Upper lobe of right lung (tissue), 1 donor: ENCODE results near the gene AFDN. TPM values are rescaled to one million over a fixed set of nuclear protein-coding genes. Genes with fewer than 3 reads are reported as not detected.
"Not testable (repeated sequence)": the region's sequence is repeated elsewhere in the genome, so short reads cannot be mapped to it uniquely, and the experiment has no call there.

Experiments used
- ATAC-seq: fragments of 200-7000 bp; cut with Tn5 transposase; one replicate; pipeline ENCODE4 v1.9.1; 2020; ENCODE audit warnings: mild to moderate bottlenecking, moderate library complexity
- DNase-seq: peaks from one replicate; pipeline ENCODE4 v3.0.0-alpha.2; 2020
- H3K27ac ChIP-seq: fragments of 200-600 bp; one replicate; pipeline ENCODE4 v1.8.0; 2022
- H3K27me3 ChIP-seq: fragments of 200-600 bp; one replicate; pipeline ENCODE4 v1.8.0; 2022; ENCODE audit warnings: mild to moderate bottlenecking
- H3K36me3 ChIP-seq: fragments of 200-600 bp; one replicate; pipeline ENCODE4 v1.8.0; 2022
- H3K4me1 ChIP-seq: fragments of 200-600 bp; one replicate; pipeline ENCODE4 v1.8.0; 2022
- H3K4me3 ChIP-seq: fragments of 200-600 bp; one replicate; pipeline ENCODE4 v1.8.0; 2022; ENCODE audit warnings: mild to moderate bottlenecking
- H3K9me3 ChIP-seq: fragments of 200-600 bp; one replicate; pipeline ENCODE4 v1.8.0; 2022
- CTCF ChIP-seq: fragments of 200-600 bp; IDR thresholded peaks from one replicate; pipeline ENCODE4 v1.8.0; 2022; ENCODE audit warnings: antibody characterized with exemption
- intact Hi-C: fragments of 100-400 bp; cut with DNase I; formaldehyde crosslinking; loops from one replicate; pipeline ENCODE4 v1.11.0; 2022
- total RNA-seq: library from RNA; stranded (reverse); fragmentation: NEBNext Ultra II Directional; extraction: Animal tissue kit (Norgen Biotek cat#: 25700); gene quantifications from one replicate; pipeline ENCODE4 v1.2.1, GENCODE V29; 2021
- donor health status: DM: no; HTN: yes; CAD: no; lungs with severe emphysema.

The AFDN gene
- total RNA-seq, 1 donor from 2014 or later, result 179 TPM

GRCh38 chr6:167998215-167998614 is 171.5 kb downstream of the AFDN start:
- intact Hi-C loops, result no loop called here
- DNase-seq (no peak), ATAC-seq (no peak)
- no peaks in the 10 kb centered on the region for H3K27me3 ChIP-seq
- H3K36me3 ChIP-seq, result no peaks in the 10 kb centered on the region
- H3K27ac ChIP-seq, result no peak overlapping the region
- no peaks in the 10 kb centered on the region for H3K4me1 ChIP-seq
- no peak overlapping the region for H3K4me3 ChIP-seq
- no peak for TF ChIP-seq CTCF
- H3K9me3 ChIP-seq, result no peaks in the 10 kb centered on the region

- no peaks in the 10 kb centered on the region for H3K4me1 ChIP-seq
- no peak for DNase-seq
- no peaks in the 10 kb centered on the region for H3K27me3 ChIP-seq
- H3K4me3 ChIP-seq, result no peak overlapping the region
- intact Hi-C loops, result no loop called here
- no peaks in the 10 kb centered on the region for H3K9me3 ChIP-seq
- no peak for TF ChIP-seq CTCF
- ATAC-seq, result no peak
- H3K36me3 ChIP-seq, result no peaks in the 10 kb centered on the region
- no peak overlapping the region for H3K27ac ChIP-seq
These were observed 173.7 kb downstream of the AFDN start for GRCh38 chr6:168000198-168001028.

- no peak overlapping the region for H3K4me3 ChIP-seq
- H3K27me3 ChIP-seq, result no peaks in the 10 kb centered on the region
- no peak overlapping the region for H3K27ac ChIP-seq
- no peak for TF ChIP-seq CTCF
- H3K4me1 ChIP-seq, result no peaks in the 10 kb centered on the region
- no peaks in the 10 kb centered on the region for H3K9me3 ChIP-seq
- DNase-seq, result no peak
- ATAC-seq, result no peak
- intact Hi-C loops, result no loop called here
- H3K36me3 ChIP-seq, result no peaks in the 10 kb centered on the region
These were observed 174.3 kb downstream of the AFDN start for GRCh38 chr6:168001029-168001332.

DNA sequence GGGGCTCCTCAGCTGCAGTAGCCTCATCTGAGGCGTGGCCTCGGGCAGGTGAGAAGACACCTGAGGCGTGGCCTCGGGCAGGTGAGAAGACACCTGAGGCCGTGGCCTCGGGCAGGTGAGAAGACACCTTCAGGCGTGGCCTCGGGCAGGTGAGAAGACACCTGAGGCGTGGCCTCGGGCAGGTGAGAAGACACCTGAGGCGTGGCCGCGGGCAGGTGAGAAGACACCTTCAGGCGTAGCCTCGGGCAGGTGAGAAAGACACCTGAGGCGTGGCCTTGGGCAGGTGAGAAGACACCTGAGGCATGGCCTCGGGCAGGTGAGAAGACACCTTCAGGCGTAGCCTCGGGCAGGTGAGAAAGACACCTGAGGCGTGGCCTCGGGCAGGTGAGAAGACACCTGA is 174.8 kb downstream of the AFDN start:
- intact Hi-C loops, ATAC-seq, DNase-seq, H3K9me3 ChIP-seq, H3K27me3 ChIP-seq, H3K4me1 ChIP-seq, H3K36me3 ChIP-seq, H3K4me3 ChIP-seq, H3K27ac ChIP-seq: not testable (repeated sequence)

DNA sequence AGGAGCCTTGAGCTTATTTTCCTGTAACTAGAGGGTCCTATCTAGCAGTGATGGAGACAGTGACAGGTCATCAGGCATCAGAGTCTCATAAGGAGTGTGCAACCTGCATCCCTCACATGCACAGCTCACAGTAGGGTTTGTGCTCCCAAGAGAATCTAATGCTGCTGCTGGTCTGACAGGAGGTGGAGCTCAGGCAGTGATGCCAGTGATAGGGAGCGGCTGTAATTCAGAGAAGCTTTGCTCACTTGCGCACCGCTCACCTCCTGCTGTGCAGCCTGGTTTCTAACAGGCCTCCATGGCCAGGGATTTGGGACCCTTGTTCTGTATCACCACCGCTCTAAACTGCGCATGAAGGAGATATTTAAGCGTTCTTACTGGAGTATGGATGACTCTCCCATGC is 176.1 kb downstream of the AFDN start:
- intact Hi-C loops, result no loop called here
- H3K27ac ChIP-seq, result no peak overlapping the region
- no peak for TF ChIP-seq CTCF
- H3K4me3 ChIP-seq, result no peak overlapping the region
- H3K27me3 ChIP-seq, result no peaks in the 10 kb centered on the region
- no peaks in the 10 kb centered on the region for H3K36me3 ChIP-seq
- no peaks in the 10 kb centered on the region for H3K4me1 ChIP-seq
- ATAC-seq, result no peak
- no peaks in the 10 kb centered on the region for H3K9me3 ChIP-seq
- DNase-seq, result no peak

GRCh38 chr6:168004023-168004422 is 177.3 kb downstream of the AFDN start:
- intact Hi-C loops, result no loop called here
- Histone ChIP-seq H3K4me3 (no peak overlapping the region), H3K27me3 (no peaks in the 10 kb centered on the region), H3K27ac (no peak overlapping the region), H3K4me1 (no peaks in the 10 kb centered on the region), H3K36me3 (no peaks in the 10 kb centered on the region), H3K9me3 (no peaks in the 10 kb centered on the region)
- DNase-seq (no peak), ATAC-seq (no peak)
- TF ChIP-seq CTCF, result no peak
